Stimulated activated CD4-positive, alpha-beta T cell treated with anti-CD3 and anti-CD28 coated beads, Interleukin-4, amount 100 ng/mL, for 1 hour (primary cell): ENCODE data around the gene KCNJ8.
"Not testable (repeated sequence)": the region's sequence is repeated elsewhere in the genome, so short reads cannot be mapped to it uniquely, and the experiment has no call there.

ENCODE experiments used
- DNase-seq: peaks from one replicate; pipeline ENCODE4 v3.0.0-alpha.2; 2020

The KCNJ8 gene

DNA sequence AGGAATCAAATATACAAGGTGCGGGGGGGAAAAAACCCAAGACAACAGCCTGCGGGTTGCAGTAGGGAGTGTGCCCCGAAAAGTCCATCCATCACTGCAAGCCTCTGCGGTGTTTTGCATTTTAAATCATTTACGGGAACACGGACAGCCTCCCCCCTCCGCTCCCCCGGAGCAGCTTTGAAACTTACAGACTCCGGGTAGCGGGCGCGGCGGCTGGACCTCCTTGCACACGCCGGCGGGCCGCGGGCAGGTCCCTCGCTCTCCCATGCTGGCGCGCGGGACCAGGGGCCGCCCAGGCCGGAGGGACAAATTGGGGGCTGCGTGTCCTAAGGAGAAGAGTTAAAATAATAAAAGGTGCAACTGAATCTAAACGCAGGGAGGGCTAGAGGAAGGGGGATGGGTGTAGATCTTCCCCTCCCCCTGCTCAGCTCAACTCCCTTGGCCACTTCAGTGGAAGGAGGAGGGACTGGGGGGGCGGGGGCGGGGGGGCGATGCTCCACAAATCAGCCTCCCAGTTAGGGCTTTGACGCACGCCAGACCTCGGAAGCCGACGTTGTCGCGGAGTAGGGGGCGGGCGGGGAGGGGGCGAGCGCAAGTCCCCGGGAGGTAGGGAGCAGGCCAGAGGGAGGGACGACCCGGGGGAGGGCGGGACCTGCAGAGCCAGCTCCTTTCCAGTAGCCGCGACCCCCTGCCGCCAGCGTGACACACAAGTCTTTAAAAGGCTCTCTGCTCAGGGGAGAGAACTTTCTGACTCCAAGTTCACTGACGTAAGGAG lies at the start of gene KCNJ8:
KCNJ8 (minus strand) TSS at position 349 of the 775 bp plus-strand sequence. CDS start 1,090 bp downstream, outside the sequence.
- DNase-seq, result no peak

DNA sequence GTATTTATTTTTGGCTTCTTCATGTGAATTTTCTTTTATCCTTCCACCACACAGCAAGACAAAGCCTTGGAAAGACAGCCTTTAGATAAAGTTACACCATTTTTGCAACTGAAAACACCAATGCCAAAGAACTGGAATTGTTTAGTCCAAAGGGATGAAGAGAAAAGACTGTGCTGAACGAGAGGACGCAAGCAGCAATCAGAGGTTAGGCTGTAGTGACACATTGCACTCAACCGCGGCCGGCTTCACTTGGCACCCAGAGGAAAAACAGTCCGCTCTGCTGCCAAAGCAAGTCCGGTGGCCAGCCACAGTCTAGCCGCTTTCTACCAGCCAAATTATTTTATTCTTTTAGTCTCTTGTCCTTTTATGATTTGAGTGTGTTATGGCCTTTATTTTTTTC lies 49.1 kb upstream of the KCNJ8 start:
- no peak for DNase-seq

DNA sequence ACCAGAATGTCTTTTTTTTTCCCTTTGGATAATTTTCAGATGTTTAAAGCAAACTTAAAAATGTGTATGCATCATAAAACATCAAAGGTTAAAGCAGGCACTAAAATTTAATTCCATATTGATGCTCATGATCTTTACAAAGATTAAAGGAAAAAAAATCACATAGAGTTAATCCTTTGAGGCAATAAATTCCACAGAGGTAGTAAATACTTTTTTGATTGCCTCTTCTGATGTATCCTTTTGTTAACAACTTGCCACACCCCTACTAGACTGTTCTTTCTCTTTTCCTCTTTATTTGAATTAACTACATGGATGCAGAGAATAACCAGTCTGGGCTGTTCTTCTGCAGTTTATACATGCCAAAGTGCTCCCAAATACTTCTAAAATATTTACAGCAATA lies 45.2 kb upstream of the KCNJ8 start:
- DNase-seq, result no peak

DNA sequence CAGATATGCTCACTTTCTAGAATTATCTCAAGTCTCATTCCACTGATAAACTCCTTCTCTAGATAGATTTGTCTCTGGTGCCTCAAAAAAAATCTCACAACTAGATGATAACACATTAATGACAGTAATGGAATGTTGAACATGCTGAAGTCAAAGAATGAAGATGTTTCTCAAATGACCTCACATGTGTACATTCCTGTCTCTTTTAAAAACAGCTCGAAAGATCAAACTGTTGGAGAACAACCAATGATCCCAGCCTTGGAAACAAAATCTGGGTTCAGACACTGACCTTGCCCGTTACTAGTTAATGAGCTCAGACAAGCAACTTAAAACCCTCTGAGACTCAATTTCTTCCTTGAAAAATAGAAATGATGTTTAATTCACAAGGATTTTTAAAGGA lies 44.7 kb upstream of the KCNJ8 start:
- no peak for DNase-seq

DNA sequence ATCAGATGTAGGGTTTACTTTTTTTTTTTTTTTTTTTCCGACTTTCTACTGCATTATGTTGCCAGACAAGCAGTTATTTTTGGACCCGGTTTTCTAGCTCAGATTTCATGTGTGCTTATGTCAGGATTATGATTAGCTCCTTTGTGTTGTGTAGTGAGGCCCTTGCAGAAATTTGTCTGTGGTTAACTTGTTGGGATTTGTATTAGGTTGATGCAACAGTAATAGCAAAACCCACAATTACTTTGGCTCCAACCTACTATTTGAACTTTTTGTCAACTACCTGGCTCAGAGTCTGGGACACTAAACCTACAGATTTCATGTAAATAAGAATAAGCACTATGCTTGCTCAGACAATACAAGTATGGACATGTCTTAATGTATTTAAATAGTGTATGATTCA lies 44.1 kb upstream of the KCNJ8 start:
- no peak for DNase-seq

DNA sequence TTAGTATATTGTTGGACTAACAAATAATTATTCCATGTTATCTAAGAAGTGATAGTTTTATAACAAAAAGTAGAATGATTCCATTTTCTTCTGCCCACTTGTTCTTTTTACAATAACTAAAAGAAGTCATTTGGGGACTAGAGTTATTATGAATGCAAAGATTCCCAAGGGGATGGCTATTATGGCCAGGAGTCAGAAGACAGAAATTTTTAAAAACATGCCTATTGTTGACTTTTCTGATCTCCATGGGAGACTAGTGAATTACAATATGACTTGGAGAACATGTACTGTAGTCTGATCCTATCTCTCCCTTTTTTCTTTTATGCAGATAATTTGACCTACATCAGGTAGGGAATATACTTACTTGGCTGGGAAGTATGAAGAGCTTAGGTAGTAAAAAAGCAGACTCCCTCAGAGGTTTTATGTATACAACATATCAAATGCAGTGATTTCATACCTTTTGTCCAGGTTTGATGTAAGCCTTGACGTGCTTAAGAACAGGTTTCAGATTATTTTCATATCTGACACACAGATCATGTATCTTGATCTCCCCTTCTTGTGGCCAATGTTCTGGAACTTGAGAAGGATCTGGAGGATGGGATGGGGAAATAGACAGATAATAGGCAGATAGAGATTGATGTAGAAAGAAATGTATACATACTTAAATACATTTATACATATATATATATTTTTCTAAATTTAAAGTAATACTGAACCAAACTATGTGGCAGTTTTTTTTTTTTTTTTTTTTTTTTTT lies 41.0 kb upstream of the KCNJ8 start:
- no peak for DNase-seq

DNA sequence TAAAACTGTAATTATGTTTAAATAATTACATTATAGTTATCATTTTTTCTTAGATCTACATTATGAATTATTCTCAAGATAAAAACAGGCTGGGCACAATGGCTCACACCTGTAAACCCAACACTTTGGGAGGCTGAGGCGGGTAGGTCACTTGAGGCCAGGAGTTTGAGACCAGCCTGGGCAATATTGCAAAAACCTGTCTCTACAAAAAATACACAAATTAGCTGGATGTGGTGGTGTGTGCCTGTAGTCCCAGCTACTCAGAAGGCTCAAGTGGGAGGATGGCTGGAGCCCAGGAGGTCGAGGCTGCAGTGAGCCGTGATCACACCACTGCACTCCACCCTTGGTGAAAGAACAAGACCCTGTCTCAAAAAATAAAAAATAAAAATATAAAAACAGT lies 40.3 kb upstream of the KCNJ8 start:
- no peak for DNase-seq

DNA sequence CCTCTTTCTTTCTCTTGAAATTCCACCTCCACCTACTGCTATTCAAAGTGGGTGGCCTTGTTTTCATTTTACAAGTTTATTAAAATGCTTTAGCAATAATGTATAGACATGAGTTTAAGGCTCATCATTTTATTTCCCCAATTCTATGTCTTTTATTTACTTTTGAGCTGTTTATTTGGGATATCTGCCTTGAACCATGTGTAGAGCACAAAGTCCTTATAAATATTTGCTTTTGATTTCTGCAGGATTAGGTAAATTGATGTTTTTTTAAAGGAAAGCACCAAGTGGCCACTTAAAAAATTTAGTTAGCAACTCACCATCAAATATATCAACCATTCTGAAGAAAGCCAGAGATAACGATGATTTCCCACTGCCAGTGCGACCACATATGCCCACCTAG lies 39.8 kb upstream of the KCNJ8 start:
- DNase-seq, result no peak

DNA sequence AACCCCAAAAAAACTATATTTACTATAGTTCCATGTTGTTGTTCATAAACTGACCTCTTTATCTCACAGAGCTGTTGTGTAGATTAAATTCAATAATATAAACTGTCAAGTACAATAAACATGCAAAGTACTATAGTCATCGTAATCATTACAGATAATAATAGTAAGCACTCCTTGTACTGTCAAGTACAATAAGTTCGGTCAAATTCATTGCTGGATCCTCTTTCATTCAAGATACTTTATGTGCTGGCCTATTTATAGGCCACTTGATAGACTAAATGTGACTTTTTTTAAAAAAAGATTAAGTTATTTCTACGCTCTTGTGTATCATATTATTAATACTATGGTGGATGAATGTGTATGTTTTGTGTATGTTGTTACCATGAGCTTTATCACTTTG lies 39.2 kb upstream of the KCNJ8 start:
- DNase-seq, result no peak

DNA sequence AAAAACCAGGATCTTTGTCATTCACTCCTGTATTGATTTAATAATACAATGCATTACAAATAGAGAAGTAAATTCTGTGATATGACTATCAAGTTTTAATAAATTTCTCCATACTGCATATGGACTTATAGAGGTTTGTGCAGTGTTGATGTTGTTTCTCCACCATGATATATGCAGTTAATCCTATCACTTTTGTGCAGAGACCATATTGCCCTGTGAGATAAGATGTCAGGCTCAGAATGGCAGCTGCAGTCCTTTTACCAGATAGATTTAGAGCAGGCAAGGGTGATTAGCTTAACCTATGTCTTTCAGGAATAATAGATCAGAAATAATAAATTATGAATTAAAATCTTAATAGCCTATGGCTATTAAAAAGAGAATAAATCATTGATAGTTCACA lies 38.6 kb upstream of the KCNJ8 start:
- DNase-seq, result no peak

DNA sequence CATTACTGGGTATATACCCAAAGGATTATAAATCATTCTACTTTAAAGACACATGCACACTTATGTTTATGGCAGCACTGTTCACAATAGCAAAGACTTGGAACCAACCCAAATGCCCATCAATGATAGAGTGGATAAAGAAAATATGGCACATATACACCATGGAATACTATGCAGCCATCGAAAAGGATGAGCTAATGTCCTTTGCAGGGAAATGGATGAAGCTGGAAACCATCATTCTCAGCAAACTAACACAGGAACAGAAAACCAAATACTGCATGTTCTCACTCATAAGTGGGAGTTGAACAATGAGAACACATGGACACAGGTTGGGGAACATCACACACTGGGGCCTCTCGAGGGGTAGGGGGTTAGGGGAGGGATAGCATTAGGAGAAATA lies 37.8 kb upstream of the KCNJ8 start:
- not testable (repeated sequence) for DNase-seq

DNA sequence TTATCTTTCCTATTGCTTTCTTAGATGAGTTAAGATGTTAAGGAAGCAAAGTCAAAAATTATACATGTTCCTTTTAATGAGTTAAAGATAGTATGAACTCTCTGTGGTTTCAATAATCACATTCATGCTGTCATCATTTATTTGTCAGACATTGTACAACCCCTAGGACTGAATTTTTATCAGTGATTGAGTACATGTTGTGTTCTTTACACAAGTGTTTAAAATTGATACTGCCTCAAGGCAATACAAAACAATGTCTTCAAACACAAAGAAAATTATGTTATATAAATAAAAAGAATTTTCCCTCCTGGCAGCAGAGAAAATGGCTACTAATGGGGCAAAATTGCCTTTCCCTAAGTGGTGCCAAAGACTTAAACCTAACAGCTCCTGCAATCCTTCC lies 34.6 kb upstream of the KCNJ8 start:
- DNase-seq, result no peak

DNA sequence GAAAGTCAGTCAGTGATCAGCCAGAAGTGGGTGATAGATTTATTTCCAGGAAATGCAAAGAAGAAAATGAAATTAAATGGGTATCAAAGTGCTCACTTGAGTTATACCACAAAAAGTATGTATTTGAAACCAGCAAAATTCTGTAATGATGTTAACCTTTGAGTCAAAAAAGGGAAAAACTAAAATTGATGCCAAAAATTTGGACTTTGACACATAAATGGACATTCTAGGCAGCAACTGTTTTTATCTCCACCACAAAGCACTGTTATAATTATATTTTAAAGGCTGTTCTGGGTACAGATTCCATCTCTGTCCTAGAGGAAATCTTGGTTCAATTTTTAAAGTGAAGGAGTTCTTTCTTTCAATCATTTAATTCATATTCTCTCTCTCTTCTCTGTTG lies 31.7 kb upstream of the KCNJ8 start:
- DNase-seq, result no peak

DNA sequence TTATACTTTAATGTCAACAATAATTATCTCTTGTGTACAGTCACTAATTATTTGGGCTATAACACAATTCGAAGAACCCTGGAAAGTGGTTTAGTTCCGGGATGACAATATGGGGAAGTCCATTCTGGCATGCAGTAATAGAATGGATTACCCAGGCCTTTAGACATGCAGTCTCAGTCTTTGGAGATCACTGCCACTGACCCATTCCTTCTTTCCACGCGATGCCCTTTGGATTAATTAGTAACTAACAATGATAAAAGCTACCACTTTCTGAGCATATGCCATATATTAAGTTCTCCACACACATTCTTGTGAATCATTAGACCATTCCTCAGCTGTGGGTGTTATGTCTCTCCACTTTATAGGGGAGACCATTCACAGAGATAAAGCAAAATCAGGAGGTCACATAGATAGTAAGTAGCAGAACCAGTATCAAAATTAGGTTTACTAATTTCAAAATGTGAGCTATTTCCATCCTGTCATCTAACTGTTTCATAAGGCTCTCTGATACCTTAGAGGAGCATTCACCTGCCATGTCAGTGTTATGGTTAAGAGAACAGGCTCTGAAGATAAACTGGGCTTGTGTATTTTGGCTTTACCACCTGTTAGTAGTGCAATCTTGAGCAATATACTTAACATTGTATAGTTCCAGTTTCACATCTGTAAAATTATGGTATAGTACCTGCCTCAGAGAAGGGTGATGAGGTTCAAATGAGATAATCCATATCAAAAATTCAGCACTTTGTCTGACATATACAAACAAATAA lies 27.2 kb upstream of the KCNJ8 start:
- DNase-seq, result no peak

DNA sequence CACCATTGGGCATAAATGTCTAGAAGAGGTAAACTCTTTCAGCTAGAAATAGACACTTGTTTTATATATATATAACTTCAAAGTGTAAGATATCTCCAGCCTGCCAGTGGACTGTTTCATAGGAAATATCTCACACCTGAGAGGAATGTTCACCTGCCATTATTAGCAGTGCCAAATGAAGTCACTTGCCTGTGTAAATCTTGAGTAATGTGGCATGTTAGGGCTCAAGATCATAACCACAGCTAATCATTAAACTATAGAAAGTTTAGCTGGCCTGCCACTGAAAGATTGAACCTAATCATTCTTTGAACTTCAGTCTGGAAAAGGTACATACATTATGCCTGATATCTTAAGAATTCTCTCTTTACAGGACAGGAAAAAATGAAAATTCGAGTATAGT lies 25.5 kb upstream of the KCNJ8 start:
- no peak for DNase-seq

DNA sequence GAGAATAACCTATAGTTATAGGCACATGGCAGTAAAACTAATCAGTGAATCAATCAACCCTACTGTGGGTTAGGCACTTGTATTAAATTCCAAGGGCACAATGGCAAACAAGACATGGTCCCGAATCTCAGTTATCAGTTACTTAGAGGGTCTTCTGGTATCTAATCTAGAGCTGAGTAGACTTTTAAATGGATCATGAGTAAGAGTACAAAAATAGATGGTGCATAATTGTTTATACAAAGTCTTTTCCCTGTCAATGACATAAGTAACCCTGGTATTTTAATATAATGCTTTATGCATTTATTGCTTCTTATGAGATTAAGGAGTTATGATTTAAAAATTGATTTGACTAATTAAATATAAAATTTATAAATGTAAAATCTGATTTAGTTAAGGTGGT lies 23.0 kb upstream of the KCNJ8 start:
- no peak for DNase-seq

DNA sequence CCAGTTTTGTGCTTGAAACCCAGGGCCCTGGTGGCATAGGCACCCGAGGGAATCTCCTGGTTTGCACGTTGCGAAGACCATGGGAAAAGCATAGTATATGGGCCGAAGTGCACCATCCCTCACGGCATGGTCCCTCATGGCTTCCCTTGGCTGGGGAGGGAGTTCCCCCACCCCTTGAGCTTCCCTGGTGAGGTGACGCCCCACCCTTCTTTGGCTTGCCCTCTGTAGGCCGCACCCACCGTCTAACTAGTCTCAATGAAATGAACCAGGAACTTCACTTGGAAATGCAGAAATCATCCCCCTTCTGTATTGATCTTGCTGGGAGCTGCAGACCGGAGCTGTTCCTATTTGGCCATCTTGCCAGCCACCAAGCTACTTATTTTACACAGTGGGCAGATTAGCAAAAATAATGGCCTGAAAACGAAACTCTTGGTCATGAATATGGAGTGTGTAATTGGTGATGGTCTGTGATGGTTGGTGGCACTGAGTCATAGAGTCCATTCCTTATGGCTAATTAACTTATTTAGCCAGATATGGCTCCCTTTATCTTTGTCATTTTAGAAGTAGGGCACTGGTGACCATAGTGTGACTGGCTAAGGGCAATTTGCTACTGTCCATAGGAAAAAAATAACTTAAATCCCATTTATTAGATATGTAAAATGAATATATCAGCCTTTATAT lies 21.3 kb upstream of the KCNJ8 start:
- DNase-seq, result no peak

DNA sequence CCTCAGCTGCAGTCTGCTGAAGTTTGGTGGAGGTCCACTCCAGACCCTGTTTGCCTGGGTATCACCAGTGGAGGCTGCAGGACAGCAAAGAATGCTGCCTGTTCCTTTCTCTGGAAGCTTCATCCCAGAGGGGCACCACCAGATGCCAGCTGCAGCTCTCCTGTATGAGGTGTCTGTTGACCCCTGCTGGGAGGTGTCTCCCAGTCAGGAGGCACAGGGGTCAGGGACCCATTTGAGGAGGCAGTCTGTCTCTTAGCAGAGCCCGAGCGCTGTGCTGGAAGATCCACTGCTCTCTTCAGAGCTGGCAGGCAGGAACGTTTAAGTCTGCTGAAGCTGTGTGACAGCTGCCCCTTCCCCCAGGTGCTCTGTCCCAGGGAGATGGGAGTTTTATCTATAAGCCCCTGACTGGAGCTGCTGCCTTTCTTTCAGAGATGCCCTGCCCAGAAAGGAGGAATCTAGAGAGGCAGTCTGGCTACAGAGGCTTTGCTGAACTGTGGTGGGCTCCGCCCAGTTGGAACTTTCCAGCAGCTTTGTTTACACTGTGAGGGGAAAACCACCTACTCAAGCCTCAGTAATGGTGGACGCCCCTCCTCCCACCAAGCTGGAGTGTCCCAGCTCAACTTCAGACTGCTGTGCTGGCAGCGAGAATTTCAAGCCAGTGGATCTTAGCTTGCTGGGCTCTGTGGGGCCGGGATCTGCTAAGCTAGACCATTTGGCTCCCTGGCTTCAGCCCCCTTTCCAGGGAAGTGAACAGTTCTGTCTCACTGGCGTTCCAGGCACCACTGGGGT lies 20.5 kb upstream of the KCNJ8 start:
- not testable (repeated sequence) for DNase-seq

DNA sequence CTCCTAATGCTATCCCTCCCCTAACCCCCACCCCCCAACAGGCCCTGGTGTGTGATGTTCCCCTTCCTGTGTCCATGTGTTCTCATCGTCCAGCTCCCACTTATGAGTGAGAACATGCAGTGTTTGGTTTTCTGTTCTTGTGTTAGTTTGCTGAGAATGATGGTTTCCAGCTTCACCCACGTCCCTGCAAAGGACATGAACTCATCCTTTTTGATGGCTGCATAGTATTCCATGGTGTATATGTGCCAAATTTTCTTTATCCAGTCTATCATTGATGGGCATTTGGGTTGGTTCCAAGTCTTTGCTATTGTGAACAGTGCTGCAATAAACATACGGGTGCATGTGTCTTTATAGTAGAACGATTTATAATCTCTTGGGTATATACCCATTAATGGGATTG lies 15.2 kb upstream of the KCNJ8 start:
- not testable (repeated sequence) for DNase-seq

DNA sequence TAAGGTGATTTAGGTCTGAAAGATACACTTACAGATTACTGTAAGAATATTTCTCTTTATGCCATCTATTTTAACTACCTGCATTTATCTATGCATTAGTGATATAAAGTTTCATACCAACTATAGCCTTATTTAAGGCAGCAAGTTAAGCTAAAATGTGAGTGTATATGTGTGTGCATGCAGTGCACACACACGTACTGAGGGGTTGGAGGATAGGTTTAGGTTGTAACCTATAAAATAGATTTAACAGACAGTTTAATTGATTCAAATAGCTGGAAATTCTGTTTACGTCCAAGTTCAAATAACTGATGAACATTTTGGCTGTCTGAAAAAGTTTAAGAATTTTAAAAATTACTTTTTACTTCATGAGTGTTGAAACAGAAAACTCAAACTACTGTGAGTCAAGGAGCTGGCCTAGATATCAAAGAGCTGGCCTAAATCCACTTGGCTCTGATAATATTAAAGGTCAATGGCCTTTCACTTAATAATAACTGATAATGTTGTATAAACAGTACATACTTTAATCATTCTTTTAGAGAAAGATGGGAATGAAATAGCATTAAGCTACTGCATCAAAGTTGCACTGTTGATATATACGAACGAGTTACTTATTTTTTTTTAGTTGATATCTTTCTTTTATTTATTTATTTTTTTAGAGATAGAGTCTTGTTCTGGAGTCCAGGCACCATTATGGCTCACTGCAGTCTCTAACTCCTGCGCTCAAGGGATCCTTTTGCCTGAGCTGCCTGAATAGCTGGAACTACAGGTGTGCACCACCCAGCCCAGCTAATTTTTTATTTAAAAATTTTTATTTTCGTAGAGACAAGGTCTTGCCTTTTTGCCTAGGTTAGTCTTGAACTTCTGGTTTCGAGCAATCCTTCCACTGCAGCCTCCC lies 13.8 kb upstream of the KCNJ8 start:
- DNase-seq, result no peak

DNA sequence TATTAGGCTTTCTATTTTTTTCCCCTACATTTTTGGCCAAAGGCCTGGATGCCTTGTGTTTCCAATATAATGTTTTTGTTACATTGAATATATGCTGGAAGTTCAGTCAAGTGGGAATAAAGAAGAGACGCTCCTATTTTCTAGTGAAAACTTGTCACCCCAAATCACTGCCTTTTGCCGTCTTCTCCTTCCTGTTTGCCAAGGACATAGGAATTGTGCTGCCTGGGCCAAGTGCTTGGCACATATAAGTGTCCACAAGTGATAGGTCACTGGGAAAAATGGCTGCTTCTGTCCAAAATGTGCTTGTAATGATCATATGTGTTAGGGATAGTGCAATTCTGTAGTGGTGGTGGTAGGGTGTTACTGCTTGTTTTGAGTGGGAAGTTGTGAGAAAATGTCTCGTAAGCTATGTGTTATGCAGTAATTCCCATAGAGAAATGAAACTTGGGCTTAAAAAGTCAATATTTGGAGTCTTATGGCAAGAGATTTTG lies 11.6 kb upstream of the KCNJ8 start:
- DNase-seq, result no peak
